Calu3 (cell line): ENCODE measurements around the gene CHD3. TPM values are rescaled to one million over a fixed set of nuclear protein-coding genes. Genes with fewer than 3 reads are reported as not detected.

Source experiments
- BruUV-seq: library from RNA; stranded (reverse); fragments of 400-500 nt; replicated peaks from 2 replicates; lab custom pipeline; 2021; lab: Mats Ljungman, UMichigan
- CTCF ChIA-PET: fragments of 300-600 bp; sonication (Branson Sonifier 250); formaldehyde crosslinking; loops from one replicate; lab custom pipeline; 2022; ENCODE audit warnings: antibody characterized with exemption; lab: Charles Lee
- DNase-seq: peaks from one replicate; pipeline ENCODE4 v3.0.0; 2022
- H3K27ac Mint-ChIP-seq: one replicate; pipeline ENCODE4 v1.8.0; 2022; ENCODE audit warnings: mixed read lengths; ENCODE audit not compliant: unreplicated experiment
- H3K27me3 Mint-ChIP-seq: one replicate; pipeline ENCODE4 v1.8.0; 2022; ENCODE audit warnings: mixed read lengths; ENCODE audit not compliant: unreplicated experiment
- H3K36me3 Mint-ChIP-seq: one replicate; pipeline ENCODE4 v1.8.0; 2022; ENCODE audit warnings: mild to moderate bottlenecking, moderate library complexity, mixed read lengths; ENCODE audit not compliant: insufficient read depth, unreplicated experiment
- H3K4me1 Mint-ChIP-seq: one replicate; pipeline ENCODE4 v1.8.0; 2022; ENCODE audit warnings: mild to moderate bottlenecking, low read depth, mixed read lengths; ENCODE audit not compliant: unreplicated experiment
- H3K4me3 Mint-ChIP-seq: one replicate; pipeline ENCODE4 v1.8.0; 2022; ENCODE audit warnings: mild to moderate bottlenecking, low read depth, moderate library complexity, mixed read lengths; ENCODE audit not compliant: unreplicated experiment
- H3K9me3 Mint-ChIP-seq: one replicate; pipeline ENCODE4 v1.8.0; 2022; ENCODE audit warnings: low read depth, mixed read lengths; ENCODE audit not compliant: unreplicated experiment
- CTCF ChIP-seq: fragments of 200-600 bp; IDR thresholded peaks from one replicate; pipeline ENCODE4 v1.8.0; 2022; ENCODE audit warnings: antibody characterized with exemption; ENCODE audit not compliant: unreplicated experiment
- intact Hi-C: fragments of 100-400 bp; cut with micrococcal nuclease; formaldehyde crosslinking; loops from one replicate; pipeline ENCODE4 v1.10.0; 2022; ENCODE audit not compliant: unreplicated experiment
- total RNA-seq: library from RNA; stranded (reverse); gene quantifications from 2 replicates; pipeline ENCODE4 v1.2.3, GENCODE V29; 2022

Gene CHD3
- total RNA-seq, 1 experiment from 2014 or later, result 116 TPM

GRCh38 chr17:7915611-7916384 lies 27.2 kb downstream of the CHD3 start, which contains the start of gene RNF227:
Gene RNF227 (minus strand): TSS chr17:7916289. CDS start chr17:7916195, 94 bp downstream.
- H3K27ac Mint-ChIP-seq, result peak within 1 kb of the TSS; percentile 60
- H3K36me3 Mint-ChIP-seq, result peaks cover 29% of the 10 kb centered on the region
- no peaks in the 10 kb centered on the region for H3K9me3 Mint-ChIP-seq
- no TSS peak for BruUV-seq
- peak within 1 kb of the TSS; percentile 66 for H3K4me3 Mint-ChIP-seq
- CTCF ChIA-PET, result interaction anchor here (0.9 to 1.4 kb wide), 3 partner anchors 73 to 142 kb away, joined by 5 to 7 read pairs (median 5); no protein-coding TSS in a partner anchor
- intact Hi-C loops, result loop anchor here (10.0 kb wide), 1 partner anchor 129 kb away; no protein-coding TSS in a partner anchor
- H3K27me3 Mint-ChIP-seq, result no peaks in the 10 kb centered on the region
- no peak for TF ChIP-seq CTCF
- H3K4me1 Mint-ChIP-seq, result no peaks in the 10 kb centered on the region
- DNase-seq, result peak; percentile 83

GRCh38 chr17:7916385-7916682 lies 27.7 kb downstream of the CHD3 start:
- no peak for DNase-seq
- BruUV-seq, result no TSS peak

GRCh38 chr17:7916808-7917207 lies 28.2 kb downstream of the CHD3 start:
- CTCF ChIA-PET, result interaction anchor here (0.7 kb wide), 1 partner anchor 84 kb away, joined by 3 read pairs; no protein-coding TSS in a partner anchor
- H3K4me3 Mint-ChIP-seq, result peak overlapping the region; percentile 66
- H3K4me1 Mint-ChIP-seq, result no peaks in the 10 kb centered on the region
- no peak for TF ChIP-seq CTCF
- no peaks in the 10 kb centered on the region for H3K27me3 Mint-ChIP-seq
- H3K9me3 Mint-ChIP-seq, result no peaks in the 10 kb centered on the region
- no TSS peak for BruUV-seq
- H3K27ac Mint-ChIP-seq, result peak overlapping the region; percentile 60
- intact Hi-C loops, result loop anchor here (10.0 kb wide), 1 partner anchor 128 kb away; no protein-coding TSS in a partner anchor
- no peak for DNase-seq
- H3K36me3 Mint-ChIP-seq, result peaks cover 25% of the 10 kb centered on the region

More at GRCh38 chr17:7916385-7916682, 27.7 kb downstream of the CHD3 start:
- no peak for TF ChIP-seq CTCF
- Mint-ChIP-seq H3K4me3 (peak overlapping the region; percentile 66), H3K27ac (peak overlapping the region; percentile 60), H3K27me3 (no peaks in the 10 kb centered on the region), H3K36me3 (peaks cover 25% of the 10 kb centered on the region), H3K9me3 (no peaks in the 10 kb centered on the region), H3K4me1 (no peaks in the 10 kb centered on the region)
- intact Hi-C loops, result loop anchor here (10.0 kb wide), 1 partner anchor 128 kb away; no protein-coding TSS in a partner anchor
- CTCF ChIA-PET, result interaction anchor here (0.9 to 1.4 kb wide), 2 partner anchors 125 to 141 kb away, joined by 5 to 7 read pairs; no protein-coding TSS in a partner anchor

DNA sequence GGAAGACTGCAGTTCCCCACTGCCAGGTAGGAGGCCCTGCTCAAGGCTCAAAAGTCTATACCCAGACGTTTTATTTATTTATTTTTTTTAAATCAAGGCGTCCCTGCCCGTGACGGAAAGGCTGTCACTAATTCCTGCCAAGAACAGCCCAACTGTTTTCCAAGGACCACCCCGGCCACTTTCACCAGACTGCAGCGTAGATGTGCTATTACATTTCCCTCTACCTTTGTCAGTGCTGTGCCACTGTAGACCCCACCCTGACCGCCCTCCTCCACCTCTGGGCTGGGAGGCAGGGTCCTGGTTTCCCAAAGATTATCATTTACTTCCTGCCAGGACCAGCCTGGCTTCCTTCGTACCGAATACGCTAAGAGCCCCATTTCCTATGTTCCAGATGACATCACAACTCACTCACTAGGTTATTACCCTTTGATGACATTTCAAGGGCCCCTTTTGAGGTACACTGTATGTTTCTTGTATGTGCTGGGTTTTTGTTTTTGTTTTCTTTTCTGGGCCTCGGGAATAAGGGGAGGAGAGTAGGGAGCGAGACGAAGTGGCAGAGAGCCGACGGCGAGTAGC lies 33.8 kb downstream of the CHD3 start:
- DNase-seq, result no peak
- no peaks in the 10 kb centered on the region for H3K27me3 Mint-ChIP-seq
- no peaks in the 10 kb centered on the region for H3K9me3 Mint-ChIP-seq
- no peaks in the 10 kb centered on the region for H3K36me3 Mint-ChIP-seq
- BruUV-seq, result no TSS peak
- no peak for TF ChIP-seq CTCF
- H3K4me3 Mint-ChIP-seq, result peak overlapping the region; percentile 28
- intact Hi-C loops, result no loop called here
- no peak overlapping the region for H3K27ac Mint-ChIP-seq
- H3K4me1 Mint-ChIP-seq, result no peaks in the 10 kb centered on the region
- CTCF ChIA-PET, result no interaction called here
